Left cardiac atrium (tissue), 4 donors: ENCODE measurements around the gene HMSD. TPM values are rescaled to one million over a fixed set of nuclear protein-coding genes. Genes with fewer than 3 reads are reported as not detected.
A peak's percentile ranks its signal among the peaks of the same experiment; 100 is the strongest.
"Not testable (repeated sequence)": the region's sequence is repeated elsewhere in the genome, so short reads cannot be mapped to it uniquely, and the experiment has no call there.

Experiments used
- ATAC-seq, 2 donors: fragments of 200-7000 bp; cut with Tn5 transposase; one replicate each; pipeline ENCODE4 v1.9.1; 2020; ENCODE audit warnings: mild to moderate bottlenecking in 2 of 2, moderate library complexity in 2 of 2
- DNase-seq: peaks from one replicate; pipeline ENCODE4 v3.0.0-alpha.2; 2020
- intact Hi-C, 2 donors: fragments of 100-400 bp; cut with DNase I; formaldehyde crosslinking; loops; one replicate each; pipeline versions ENCODE4 v1.14.1 to v1.15.1; 2022 to 2023
- long read RNA-seq: library from polyadenylated mRNA; unstranded; transcript quantifications from one replicate; pipeline ENCODE4 v2.0.0, GENCODE V29; 2021
- total RNA-seq, 2 donors: library from RNA; stranded (reverse); fragmentation: NEBNext Ultra II Directional; extraction: Animal tissue kit (Norgen Biotek cat#: 25700); gene quantifications; one replicate each; pipeline ENCODE4 v1.2.1, GENCODE V29; 2021
- donor health status: DM: no; HTN: yes; CAD: no.
- donor health status: DM: no; HTN: yes; CAD: no; lungs with severe emphysema.
- donor health status: DM: yes; HTN: yes; CAD: no.
- donor health status: Dilated cardiomyopathy.

Gene HMSD, protein sequence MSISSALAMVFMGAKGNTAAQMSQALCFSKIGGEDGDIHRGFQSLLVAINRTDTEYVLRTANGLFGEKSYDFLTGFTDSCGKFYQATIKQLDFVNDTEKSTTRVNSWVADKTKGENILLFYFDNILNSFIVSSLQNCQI
- under 1 TPM in 1 of 2 donors, not detected in 1; 0.09 TPM for total RNA-seq
- long read RNA-seq = 0 reads

- peak; percentile 65 for DNase-seq
- intact Hi-C loops = no loop called here
- peak; percentile 92 to 100 for ATAC-seq
Measured at GRCh38 chr18:63949068-63949737, at the start of gene HMSD. HMSD (plus strand) TSS chr18:63949301; CDS start chr18:63953456, 4,155 bp downstream.

GRCh38 chr18:63903851-63904570 is 45.1 kb upstream of the HMSD start:
- intact Hi-C loops = no loop called here
- DNase-seq (no peak), ATAC-seq (no peak)

GRCh38 chr18:63904694-63905093 is 44.4 kb upstream of the HMSD start:
- intact Hi-C loops = no loop called here
- DNase-seq = no peak
- ATAC-seq = no peak

DNA sequence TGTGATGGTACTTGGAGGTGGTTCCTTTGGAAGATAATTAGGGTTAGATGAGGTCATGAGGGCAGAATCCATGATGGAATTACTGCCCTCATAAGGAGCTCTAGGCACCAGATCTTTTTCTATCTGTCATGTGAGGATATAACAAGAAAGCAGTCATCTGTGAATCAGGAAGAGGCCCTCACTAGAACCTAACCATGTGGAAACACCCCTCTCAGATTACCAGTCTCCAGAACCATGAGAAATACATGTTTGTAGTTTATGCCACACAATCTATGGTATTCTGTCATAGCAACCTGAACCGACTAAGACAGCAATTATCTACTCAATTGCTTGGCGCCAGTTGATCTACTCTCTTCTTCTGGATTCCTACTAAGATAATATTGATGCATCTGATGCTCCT is 43.7 kb upstream of the HMSD start:
- no peak for DNase-seq
- no peak for ATAC-seq
- intact Hi-C loops = no loop called here

DNA sequence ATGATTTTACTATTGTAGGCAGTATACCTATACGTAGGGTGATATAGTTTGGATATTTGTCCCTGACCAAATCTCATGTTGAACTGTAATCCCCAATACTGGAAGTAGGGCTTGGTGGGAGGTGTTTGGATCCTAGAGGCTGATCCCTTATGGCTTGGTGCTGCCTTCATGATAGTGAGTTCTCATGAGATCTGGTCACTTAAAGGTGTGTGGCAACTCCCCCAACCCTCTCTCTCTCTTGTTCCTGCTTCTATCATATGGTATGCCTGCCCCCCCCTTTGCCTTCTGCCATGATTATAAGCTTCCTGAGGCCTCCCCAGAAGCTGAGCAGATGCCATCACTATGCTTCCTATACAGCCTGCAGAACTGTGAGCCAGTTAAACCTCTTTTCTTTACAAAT is 43.0 kb upstream of the HMSD start:
- ATAC-seq (no peak), DNase-seq (no peak)
- intact Hi-C loops = no loop called here

DNA sequence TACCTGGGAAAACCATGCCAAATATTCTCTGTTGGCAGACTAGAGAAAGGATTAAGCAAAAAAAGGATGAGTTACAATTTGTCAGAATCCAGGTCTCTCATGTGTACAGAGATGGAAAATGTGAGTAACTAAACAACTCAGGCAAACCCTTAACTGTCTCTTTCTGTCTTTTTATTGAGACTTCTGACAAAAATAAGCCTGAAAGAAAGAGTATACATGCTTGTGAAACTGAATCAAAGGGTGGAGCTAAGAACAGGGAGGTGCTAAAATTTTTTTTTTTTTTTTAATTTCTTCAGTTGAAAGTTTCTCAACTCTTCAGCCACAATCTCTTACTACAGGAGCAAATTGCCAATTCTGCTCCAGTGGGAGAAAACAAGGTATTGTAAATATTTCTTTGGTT is 41.4 kb upstream of the HMSD start, which contains the start of gene SERPINB10:
TSS of gene SERPINB10 (plus strand) at position 295 of the 400 bp plus-strand sequence. CDS start 7,553 bp downstream, outside the sequence.
- DNase-seq = no peak
- peak; percentile 23 to 71 for ATAC-seq
- intact Hi-C loops = no loop called here

DNA sequence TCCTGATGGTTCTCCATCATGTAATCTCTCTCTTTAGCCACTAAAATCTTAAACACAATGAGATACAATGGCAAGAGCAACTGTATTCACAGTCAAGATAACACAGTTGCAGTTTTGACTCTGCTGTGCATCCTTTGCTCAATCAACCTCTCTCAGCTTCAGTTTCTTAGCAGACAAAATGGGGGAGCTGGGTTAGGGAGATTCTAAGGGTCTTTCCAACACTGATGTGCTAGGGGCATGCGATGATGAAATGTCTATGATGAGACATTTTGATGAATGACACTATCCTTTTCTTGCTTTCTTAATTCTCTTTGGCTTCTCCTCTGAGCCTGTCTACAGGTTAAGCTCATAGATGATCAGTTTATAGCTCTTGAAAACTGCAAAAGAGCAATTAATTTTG is 40.2 kb upstream of the HMSD start:
- DNase-seq (no peak), ATAC-seq (no peak)
- intact Hi-C loops = no loop called here

- intact Hi-C loops = no loop called here
- DNase-seq (no peak), ATAC-seq (no peak)
Measured at GRCh38 chr18:63909870-63910269, 39.2 kb upstream of the HMSD start.

DNA sequence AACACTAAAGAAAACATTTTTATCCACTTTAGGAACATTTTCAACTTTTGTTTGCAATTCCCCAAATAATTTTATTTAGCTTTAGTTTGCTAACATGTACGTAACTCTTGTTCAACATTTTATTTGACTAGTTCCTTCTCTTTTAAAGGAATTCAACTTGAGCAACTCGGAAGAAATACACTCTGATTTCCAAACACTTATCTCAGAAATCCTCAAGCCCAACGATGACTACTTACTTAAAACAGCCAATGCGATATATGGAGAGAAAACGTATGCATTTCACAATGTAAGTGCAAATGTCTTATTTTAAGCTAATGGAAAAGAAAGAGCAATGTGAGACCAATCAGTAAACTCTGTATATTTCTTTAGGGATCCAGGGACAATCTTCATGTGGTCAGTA is 31.3 kb upstream of the HMSD start:
- no peak for ATAC-seq
- DNase-seq = no peak
- intact Hi-C loops = no loop called here

GRCh38 chr18:63922049-63922448 is 27.1 kb upstream of the HMSD start:
- ATAC-seq (no peak), DNase-seq (no peak)
- intact Hi-C loops = no loop called here

DNA sequence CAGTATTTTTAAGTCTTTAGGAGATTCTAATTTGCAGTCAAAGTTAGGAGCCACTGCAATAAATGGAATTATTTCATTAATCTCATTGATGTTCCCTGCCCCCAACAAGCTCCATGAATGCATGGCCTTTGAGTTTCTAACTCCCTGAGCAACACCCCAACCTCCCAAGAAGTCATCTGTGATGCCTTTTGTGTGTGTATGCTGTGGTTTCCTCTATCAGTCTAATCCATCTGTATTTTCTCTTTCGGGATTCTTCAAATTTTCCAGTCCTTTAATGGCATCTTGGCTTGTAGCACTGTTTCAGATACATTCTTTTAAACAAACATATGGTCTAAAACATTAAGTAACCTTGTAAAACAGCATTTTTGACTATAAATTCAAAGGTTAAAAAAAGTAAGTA is 24.6 kb upstream of the HMSD start:
- no peak for ATAC-seq
- DNase-seq = no peak
- intact Hi-C loops = no loop called here

DNA sequence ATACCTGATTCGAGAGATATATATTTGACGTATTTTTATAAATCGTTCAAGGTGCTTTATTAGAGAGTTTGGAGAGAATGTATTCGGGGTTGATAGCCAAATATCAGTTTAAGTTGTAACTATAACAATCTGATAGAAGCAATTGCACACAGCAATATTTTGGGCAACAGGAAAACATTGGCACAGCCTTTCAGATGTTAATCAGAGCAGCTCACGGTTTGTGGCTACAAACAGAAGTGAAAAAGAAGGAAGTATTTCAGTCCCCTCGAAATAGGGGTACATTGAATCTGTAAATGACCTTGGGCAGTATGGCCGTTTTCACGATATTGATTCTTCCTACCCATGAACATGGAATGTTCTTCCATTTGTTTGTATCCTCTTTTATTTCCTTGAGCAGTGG is 20.8 kb upstream of the HMSD start:
- ATAC-seq (no peak), DNase-seq (no peak)
- intact Hi-C loops = no loop called here

DNA sequence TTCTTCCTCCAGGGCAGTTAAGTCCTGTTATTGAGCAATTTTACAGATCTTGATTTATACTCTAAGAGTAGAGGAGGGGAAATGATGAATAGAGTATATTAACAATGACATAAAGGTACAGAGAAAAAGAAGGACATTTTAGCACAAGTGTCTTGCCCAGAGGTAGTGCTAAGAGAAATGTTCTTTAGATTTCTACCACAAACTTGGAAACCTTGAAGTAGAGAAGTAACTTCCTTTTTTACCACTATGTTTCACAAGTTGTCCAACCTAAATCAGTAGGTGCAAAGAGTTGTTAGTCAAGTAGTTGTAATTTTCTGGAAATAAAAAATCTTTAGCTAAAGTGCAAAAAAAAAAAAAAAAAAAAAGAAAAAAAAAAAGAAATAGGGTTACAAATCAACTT is 19.7 kb upstream of the HMSD start:
- DNase-seq, ATAC-seq, intact Hi-C loops: not testable (repeated sequence)

- ATAC-seq (no peak), DNase-seq (no peak)
- intact Hi-C loops = loop anchor here in 1 of 2 donors (10.0 kb wide), 1 partner anchor 54 kb away; no protein-coding TSS in a partner anchor
Measured at GRCh38 chr18:63930773-63931354, 18.2 kb upstream of the HMSD start.

DNA sequence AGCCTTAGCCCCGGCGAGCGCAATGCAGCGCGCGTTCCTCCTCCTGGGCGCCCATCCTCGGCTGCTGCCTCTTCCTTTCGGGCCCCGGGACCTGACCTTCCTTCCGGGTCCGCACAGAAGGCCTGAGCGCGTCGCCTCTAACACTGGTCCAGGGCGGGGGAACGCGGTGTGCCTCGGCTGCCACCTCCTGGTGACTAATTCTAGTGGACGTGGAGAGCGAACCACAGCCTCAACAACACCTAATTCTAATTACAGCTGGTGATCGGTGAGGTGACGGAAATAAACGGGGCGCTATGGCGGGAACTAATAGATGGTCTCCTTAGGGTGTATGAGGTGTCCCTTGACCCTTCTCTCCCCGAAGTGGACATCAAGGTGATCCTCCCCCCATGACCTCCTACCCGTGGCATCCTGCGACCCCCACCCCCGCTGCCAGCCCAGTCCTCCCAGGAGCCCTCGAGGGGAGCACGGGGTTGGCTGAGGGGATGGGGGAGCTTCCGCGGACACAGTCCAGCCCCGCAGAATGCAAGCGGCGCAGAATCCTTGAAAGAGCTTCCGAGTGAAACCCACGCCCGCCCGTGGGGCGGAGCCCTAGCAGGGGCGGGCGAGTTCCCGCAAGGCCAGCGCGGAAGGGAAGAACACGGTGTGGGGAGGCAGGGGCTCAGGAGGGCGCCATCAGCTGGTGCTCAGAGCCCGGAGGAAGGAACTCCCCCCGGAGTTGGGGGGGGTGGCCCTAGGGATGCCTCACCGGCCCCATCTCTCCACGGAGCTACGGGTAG is 12.8 kb upstream of the HMSD start:
- intact Hi-C loops = loop anchor here in 1 of 2 donors (2.0 to 10.0 kb wide), 3 partner anchors 48 to 418 kb away; no protein-coding TSS in a partner anchor
- peak; percentile 89 for DNase-seq
- ATAC-seq = peak; percentile 96 to 99

- DNase-seq = no peak
- intact Hi-C loops = loop anchor here in 1 of 2 donors (2.0 to 10.0 kb wide), 3 partner anchors 48 to 418 kb away; no protein-coding TSS in a partner anchor
- no peak for ATAC-seq
Measured at GRCh38 chr18:63936932-63937393, 12.1 kb upstream of the HMSD start.

DNA sequence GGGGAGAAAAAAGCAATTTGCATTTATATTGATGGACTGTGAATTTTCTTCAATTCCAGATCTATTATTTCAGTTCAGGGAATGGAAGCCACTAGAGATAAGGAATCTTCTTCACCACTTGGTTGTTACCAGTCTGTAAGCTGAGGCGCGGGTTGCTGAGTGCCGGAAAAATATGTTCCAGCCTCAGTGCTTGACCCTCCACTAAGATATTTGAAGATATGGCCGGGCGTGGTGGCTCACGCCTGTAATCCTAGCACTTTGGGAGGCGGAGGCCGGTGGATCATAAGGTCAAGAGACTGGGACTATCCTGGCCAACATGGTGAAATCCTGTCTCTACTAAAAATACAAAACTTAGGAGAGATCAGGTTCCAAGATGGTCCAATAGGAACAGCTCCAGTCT is 9.1 kb upstream of the HMSD start:
- intact Hi-C loops = no loop called here
- ATAC-seq (no peak), DNase-seq (no peak)

DNA sequence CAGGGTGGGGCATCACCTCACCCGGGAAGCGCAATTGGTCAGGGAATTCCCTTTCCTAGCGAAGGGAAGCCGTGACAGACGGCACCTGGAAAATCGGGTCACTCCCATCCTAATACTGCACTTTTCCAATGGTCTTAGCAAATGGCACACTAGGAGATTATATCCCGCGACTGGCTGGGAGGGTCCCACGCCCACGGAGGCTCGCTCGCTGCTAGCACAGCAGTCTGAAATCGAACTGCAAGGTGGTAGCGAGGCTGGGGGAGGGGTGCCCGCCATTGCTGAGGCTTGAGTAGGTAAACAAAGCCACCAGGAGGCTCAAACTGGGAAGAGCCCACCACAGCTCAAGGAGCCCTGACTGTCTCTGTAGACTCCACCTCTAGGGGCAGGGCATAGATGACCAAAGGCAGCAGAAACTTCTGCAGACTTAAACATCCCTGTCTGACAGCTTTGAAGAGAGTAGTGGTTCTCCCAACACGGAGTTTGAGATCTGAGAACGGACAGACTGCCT is 8.5 kb upstream of the HMSD start:
- ATAC-seq, DNase-seq, intact Hi-C loops: not testable (repeated sequence)
